HepG2 (cell line): Measurements from ENCODE around the gene TNK1. TPM values are rescaled to one million over a fixed set of nuclear protein-coding genes. Genes with fewer than 3 reads are reported as not detected.

Experiments used
- DNMT3B ChIP-seq: conservative IDR thresholded peaks from 2 replicates; pipeline ENCODE4 v1.6.1; 2016; ENCODE audit warnings: missing biosample characterization, control low read depth
- KDM5A ChIP-seq: fragments of 200-600 bp; sonication (generic); IDR thresholded peaks from 2 replicates; pipeline ENCODE4 v1.7.0; 2018; ENCODE audit warnings: antibody characterized with exemption, mild to moderate bottlenecking, low read length, borderline replicate concordance
- NFKB2 ChIP-seq: sonication (generic); formaldehyde crosslinking; IDR thresholded peaks from 2 replicates; pipeline ENCODE4 v1.4.0; 2020; ENCODE audit warnings: missing genetic modification reagents, borderline replicate concordance
- RORA ChIP-seq: sonication (generic); formaldehyde crosslinking; IDR thresholded peaks from 2 replicates; pipeline ENCODE4 v1.5.0; 2020; ENCODE audit warnings: mild to moderate bottlenecking, missing genetic modification reagents, moderate library complexity
- polyA plus RNA-seq, 8 experiments: library from polyadenylated mRNA; depleted of rRNA in 3 of 8; stranded (reverse) in 7 of 8; unstranded in 1 of 8; fragments of >200 nt; fragmentation: Illumina TruSeq in 4 of 8; extraction: Trizol in 4 of 8; gene quantifications; 2 replicates each; pipeline versions ENCODE4 v1.2.1 to v1.2.3, GENCODE V29; 2011 to 2016; ENCODE audit warnings: low read depth in 4 of 8, missing spikeins in 1 of 8, mixed read lengths in 1 of 8; ENCODE audit not compliant: insufficient read depth in 1 of 8
- total RNA-seq, 5 experiments: library from RNA; depleted of rRNA; stranded (reverse); fragments of >200 nt; fragmentation: Illumina TruSeq; extraction: Trizol; gene quantifications; 2 replicates each; pipeline ENCODE4 v1.2.3, GENCODE V29; 2016; ENCODE audit warnings: low read depth in 1 of 5
- TF ChIP-seq, protein P1 (sequence below), 2 experiments: sonication (generic) in 1 of 2; formaldehyde crosslinking in 1 of 2; IDR thresholded peaks; 2 replicates each; pipeline versions ENCODE4 v1.6.1 to v1.9.0; 2014 to 2022; ENCODE audit warnings: antibody characterized with exemption in 1 of 2, borderline replicate concordance in 1 of 2, inconsistent platforms in 1 of 2, low read depth in 1 of 2, missing genetic modification reagents in 1 of 2
- TF ChIP-seq, protein P2 (sequence below): sonication (generic); formaldehyde crosslinking; IDR thresholded peaks from 2 replicates; pipeline ENCODE4 v1.5.0; 2020; ENCODE audit warnings: missing genetic modification reagents
- TF ChIP-seq, protein P3 (sequence below): sonication (generic); formaldehyde crosslinking; IDR thresholded peaks from 2 replicates; pipeline ENCODE4 v1.8.0; 2022; ENCODE audit warnings: mild to moderate bottlenecking, missing genetic modification reagents, borderline replicate concordance

TNK1 gene
- total and polyA plus RNA-seq, 2 of the 13 experiments (the other 11 are each of a cell fraction or from before 2014, with no cell fraction given): 2.0 to 3.5 TPM

DNA sequence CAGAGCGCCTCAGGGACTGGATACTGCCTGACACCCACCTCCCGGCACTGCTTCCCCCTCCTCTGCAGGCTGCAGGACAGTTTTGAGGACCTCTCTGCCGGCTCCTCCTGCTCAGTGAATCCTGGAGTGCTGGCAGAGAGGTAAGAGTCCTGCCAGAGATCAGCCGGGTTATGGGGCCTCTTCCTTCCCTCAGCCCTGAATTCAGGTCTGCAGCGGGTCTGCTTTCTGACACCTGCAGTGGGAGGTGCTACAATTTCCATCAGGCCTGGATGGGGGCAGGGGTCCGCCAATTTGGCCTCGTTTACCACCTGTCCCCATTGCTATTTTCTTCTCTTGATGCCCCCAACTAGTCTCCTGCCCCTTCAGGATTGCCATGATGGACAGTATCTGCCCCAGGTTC lies 48.8 kb upstream of the TNK1 start (continued):
- TF ChIP-seq, protein P1, sequence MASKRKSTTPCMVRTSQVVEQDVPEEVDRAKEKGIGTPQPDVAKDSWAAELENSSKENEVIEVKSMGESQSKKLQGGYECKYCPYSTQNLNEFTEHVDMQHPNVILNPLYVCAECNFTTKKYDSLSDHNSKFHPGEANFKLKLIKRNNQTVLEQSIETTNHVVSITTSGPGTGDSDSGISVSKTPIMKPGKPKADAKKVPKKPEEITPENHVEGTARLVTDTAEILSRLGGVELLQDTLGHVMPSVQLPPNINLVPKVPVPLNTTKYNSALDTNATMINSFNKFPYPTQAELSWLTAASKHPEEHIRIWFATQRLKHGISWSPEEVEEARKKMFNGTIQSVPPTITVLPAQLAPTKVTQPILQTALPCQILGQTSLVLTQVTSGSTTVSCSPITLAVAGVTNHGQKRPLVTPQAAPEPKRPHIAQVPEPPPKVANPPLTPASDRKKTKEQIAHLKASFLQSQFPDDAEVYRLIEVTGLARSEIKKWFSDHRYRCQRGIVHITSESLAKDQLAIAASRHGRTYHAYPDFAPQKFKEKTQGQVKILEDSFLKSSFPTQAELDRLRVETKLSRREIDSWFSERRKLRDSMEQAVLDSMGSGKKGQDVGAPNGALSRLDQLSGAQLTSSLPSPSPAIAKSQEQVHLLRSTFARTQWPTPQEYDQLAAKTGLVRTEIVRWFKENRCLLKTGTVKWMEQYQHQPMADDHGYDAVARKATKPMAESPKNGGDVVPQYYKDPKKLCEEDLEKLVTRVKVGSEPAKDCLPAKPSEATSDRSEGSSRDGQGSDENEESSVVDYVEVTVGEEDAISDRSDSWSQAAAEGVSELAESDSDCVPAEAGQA (IDR thresholded peaks at IDR 0.05; ENCODE audit: low read depth): no peak
- TF ChIP-seq, protein P1 (CRISPR knock-in tag; IDR thresholded peaks at IDR 0.05; ENCODE audit: borderline replicate concordance): no peak
- TF ChIP-seq DNMT3B (CRISPR knock-in tag) (no peak), RORA (CRISPR knock-in tag) (no peak), KDM5A (no peak), NFKB2 (CRISPR knock-in tag) (no peak)
- TF ChIP-seq, protein P2, sequence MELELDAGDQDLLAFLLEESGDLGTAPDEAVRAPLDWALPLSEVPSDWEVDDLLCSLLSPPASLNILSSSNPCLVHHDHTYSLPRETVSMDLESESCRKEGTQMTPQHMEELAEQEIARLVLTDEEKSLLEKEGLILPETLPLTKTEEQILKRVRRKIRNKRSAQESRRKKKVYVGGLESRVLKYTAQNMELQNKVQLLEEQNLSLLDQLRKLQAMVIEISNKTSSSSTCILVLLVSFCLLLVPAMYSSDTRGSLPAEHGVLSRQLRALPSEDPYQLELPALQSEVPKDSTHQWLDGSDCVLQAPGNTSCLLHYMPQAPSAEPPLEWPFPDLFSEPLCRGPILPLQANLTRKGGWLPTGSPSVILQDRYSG (CRISPR knock-in tag): no peak
- TF ChIP-seq, protein P3, sequence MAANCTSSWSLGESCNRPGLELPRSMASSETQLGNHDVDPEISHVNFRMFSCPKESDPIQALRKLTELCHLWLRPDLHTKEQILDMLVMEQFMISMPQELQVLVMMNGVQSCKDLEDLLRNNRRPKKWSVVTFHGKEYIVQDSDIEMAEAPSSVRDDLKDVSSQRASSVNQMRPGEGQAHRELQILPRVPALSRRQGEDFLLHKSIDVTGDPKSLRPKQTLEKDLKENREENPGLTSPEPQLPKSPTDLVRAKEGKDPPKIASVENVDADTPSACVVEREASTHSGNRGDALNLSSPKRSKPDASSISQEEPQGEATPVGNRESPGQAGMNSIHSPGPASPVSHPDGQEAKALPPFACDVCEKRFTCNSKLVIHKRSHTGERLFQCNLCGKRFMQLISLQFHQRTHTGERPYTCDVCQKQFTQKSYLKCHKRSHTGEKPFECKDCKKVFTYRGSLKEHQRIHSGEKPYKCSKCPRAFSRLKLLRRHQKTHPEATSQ (CRISPR knock-in tag): no peak
- TF ChIP-seq, all 625 proteins: peak for 0
